GM19099 (cell line): Measurements from ENCODE around the gene ARPP21.

Source experiments
- POLR2A ChIP-seq: IDR thresholded peaks from 3 replicates; pipeline ENCODE4 v1.6.1; 2011; ENCODE audit warnings: low read depth; ENCODE audit not compliant: insufficient read length; ENCODE audit errors: extremely low read depth

ARPP21 gene

GRCh38 chr3:35688826-35689225, 49.5 kb downstream of the ARPP21 start:
- no peak for TF ChIP-seq POLR2A

- no peak for TF ChIP-seq POLR2A
These were observed 50.9 kb downstream of the ARPP21 start for GRCh38 chr3:35690271-35690670.

GRCh38 chr3:35705904-35706303, 66.6 kb downstream of the ARPP21 start:
- no peak for TF ChIP-seq POLR2A

DNA sequence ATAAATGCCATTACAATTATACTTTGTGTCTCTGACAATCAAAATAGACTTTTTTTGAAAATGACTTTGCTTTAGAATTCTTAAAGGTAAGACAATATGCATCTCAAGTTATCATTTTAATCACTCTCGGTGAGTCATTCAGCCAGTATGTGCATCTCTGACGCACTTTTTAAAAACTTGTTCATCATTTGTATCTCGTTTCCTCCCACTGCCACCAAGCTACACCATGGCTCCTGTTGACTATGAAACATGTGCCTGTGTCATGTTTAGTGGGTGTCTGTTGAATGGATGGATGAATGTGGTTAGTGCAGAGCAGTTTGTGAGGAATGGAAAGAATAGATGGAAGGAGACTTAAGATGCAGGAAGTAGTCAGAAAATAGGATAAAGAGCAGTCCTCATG, 68.6 kb downstream of the ARPP21 start:
- TF ChIP-seq POLR2A, result no peak

- no peak for TF ChIP-seq POLR2A
These were observed 69.3 kb downstream of the ARPP21 start for GRCh38 chr3:35708394-35709271.

- no peak for TF ChIP-seq POLR2A
These were observed 70.4 kb downstream of the ARPP21 start for GRCh38 chr3:35709691-35710090.

DNA sequence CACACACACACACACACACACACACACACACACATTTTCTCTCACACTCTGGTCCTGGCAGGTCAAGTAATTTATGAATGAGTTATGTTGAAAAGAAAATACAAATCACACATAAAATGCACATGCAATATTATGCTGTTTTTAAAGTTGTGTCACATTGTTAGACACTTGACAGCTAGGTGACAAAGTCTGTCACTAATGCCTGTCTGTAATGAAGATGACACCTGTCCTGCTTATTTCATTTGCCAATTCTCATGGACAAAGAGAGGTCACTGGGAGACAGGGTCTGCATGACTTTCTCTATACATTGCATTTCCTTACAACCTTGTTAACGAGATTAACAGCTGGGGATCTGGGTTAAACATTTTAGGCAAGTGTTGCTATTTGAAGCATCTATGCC, 71.2 kb downstream of the ARPP21 start:
- TF ChIP-seq POLR2A, result no peak

GRCh38 chr3:35718921-35719320, 79.6 kb downstream of the ARPP21 start:
- TF ChIP-seq POLR2A, result no peak

- TF ChIP-seq POLR2A, result no peak
These were observed 82.3 kb downstream of the ARPP21 start for GRCh38 chr3:35721628-35722027.

- TF ChIP-seq POLR2A, result no peak
These were observed 83.6 kb downstream of the ARPP21 start for GRCh38 chr3:35722902-35723301.

GRCh38 chr3:35723480-35724097, 84.3 kb downstream of the ARPP21 start:
- no peak for TF ChIP-seq POLR2A

- no peak for TF ChIP-seq POLR2A
These were observed 84.8 kb downstream of the ARPP21 start for GRCh38 chr3:35724106-35724505.

GRCh38 chr3:35727179-35727578, 87.9 kb downstream of the ARPP21 start:
- TF ChIP-seq POLR2A, result no peak

GRCh38 chr3:35733341-35733740, 94.0 kb downstream of the ARPP21 start:
- no peak for TF ChIP-seq POLR2A

- no peak for TF ChIP-seq POLR2A
These were observed 94.5 kb downstream of the ARPP21 start for GRCh38 chr3:35733864-35734263.

GRCh38 chr3:35737080-35737479, 97.8 kb downstream of the ARPP21 start:
- TF ChIP-seq POLR2A, result no peak
